GM19023 (cell line): ENCODE measurements around the gene COMMD3.
A peak's percentile ranks its signal among the peaks of the same experiment; 100 is the strongest.

Experiments used
- ATAC-seq: cut with Tn5 transposase; IDR thresholded peaks from one replicate; pipeline ENCODE4 v1.9.1; 2021; ENCODE audit warnings: mild to moderate bottlenecking, moderate library complexity; ENCODE audit not compliant: unreplicated experiment

COMMD3 gene

GRCh38 chr10:22365233-22365632 is 49.0 kb downstream of the COMMD3 start:
- ATAC-seq = peak; percentile 54

- no peak for ATAC-seq
These were observed 49.7 kb downstream of the COMMD3 start for GRCh38 chr10:22365644-22366434.

GRCh38 chr10:22366435-22366703 is 50.2 kb downstream of the COMMD3 start:
- no peak for ATAC-seq

- ATAC-seq = no peak
These were observed 50.6 kb downstream of the COMMD3 start for GRCh38 chr10:22366771-22367170.

GRCh38 chr10:22367471-22367870 is 51.3 kb downstream of the COMMD3 start:
- ATAC-seq = no peak

GRCh38 chr10:22368402-22368801 is 52.2 kb downstream of the COMMD3 start:
- ATAC-seq = no peak

- ATAC-seq = no peak
These were observed 52.8 kb downstream of the COMMD3 start for GRCh38 chr10:22368981-22369380.

- ATAC-seq = no peak
These were observed 53.4 kb downstream of the COMMD3 start for GRCh38 chr10:22369434-22370072.
